ENCODE measurements around the gene MEG3.

The MEG3 gene

GRCh38 chr14:100834794-100835547, 9.1 kb downstream of the MEG3 start:
- no peak for DNase-seq

GRCh38 chr14:100835548-100836310, 9.8 kb downstream of the MEG3 start:
- DNase-seq = no peak

DNA sequence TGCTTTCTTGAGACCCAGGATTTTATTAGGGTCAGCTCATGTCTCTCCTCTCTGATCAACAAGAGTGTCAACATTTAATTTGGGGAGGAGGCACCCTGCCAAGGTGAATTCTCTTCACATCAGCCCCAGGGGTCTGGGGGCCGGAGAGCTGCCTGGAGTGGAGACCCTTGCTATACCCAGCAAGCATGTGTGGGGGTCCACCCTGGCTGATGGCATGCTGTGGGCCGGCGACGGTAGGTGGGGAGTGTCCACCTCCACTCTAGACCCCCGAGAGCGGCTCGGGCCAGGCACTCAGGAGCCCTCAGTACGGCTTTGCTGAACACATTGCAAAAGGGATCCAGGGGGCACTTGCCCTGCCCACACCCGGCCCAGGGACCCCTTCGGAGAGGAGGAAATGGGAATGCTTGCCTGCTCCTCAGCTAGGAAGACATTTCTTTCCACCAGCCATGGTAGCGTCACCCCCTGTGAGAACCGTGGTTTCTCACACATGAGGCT, 10.4 kb downstream of the MEG3 start:
- no peak for DNase-seq

DNA sequence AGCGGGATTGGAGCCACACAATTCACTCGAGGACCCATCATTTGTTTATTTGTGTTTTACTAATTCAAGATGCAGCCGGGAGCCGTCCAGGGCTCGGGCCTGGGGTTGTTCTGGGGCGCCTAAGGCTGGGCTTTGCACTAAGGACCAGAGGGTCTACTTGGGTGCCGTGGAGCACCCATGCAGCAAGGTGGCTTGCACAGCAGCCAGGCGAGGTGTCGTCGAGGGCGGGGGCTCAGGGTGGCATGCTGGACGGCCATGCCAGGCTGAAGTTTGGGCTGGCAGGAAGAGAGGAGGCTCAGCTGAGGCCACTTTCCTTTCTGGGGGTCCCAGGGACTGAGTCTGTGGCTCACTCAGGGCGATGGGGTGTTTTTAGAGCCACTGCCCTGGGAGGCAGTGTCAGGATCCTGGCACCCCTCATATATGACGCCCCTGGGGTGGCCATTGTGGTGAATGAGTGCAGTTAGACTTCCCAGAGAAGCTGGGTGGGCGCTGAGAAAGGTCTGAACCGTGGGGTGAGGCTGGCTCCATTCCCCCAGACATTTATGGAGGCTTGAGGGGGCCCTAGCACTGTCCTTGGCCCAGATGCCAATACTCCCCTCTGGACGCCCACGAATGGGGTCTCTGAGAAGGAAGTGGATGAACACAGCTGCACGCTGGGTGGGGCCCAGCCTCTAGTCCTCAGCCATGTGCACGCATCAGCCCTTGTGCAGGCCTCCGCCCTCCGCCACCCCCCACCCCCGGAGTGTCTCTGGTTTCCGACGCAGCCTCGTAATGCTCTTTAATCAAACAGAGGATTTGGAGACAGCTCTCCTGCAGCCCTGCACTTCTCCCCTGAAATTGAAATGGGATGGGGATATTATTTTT, 11.3 kb downstream of the MEG3 start:
- no peak for DNase-seq

GRCh38 chr14:100837805-100838350, 12.0 kb downstream of the MEG3 start:
- DNase-seq = no peak

DNA sequence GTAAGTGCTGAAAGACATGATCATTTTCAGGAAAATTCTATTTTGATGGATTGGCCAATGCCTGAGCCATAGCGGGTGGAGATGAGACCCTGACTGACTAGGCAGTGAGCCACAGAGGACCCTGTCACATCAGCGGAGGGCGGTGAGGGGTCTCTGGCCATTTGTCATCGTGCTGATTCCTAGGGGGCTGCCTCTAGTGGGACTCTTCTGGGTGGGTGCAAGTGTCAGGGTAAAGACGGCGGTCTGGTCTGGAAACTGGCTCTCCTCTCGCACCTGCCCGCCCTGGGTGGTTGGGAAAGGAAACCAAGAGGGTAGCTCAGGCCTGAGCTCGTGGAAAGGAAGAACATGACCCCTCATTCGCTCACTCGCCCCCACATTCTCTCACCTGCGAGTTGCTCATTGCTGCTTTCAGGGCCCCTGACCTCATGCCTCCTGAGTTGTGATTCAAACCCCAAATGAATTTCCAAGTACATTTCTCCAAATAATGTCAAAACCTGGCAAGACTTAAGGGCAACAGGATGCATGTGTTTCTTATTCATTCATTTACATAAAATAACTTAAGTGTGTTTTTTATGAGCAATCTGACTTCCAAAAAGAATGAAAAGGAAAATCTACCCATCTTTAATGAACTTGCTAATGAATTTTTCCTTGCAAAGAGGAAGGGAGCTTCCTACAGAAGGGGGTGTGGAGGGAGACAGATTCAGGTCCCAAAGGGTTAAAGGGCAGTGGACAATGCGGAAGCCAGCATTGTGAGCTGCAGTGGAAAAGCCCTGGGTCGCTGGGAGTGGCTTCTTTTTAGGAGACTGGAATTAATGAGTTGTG, 12.8 kb downstream of the MEG3 start:
- no peak for DNase-seq

DNA sequence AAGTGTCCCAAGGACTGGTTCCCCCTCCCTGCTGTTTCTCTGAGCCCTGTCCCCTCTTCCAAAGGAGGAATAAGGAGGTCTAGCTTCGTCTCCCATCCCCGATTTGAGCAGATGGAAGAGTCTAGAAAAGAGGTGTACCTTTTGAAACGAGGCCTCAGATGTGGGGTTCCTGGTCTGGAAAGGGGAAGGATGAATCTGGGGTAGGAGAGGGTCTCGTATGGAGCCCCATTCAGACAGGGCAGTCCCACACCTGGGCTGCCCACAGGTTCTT, 13.3 kb downstream of the MEG3 start:
- no peak for DNase-seq

- no peak for DNase-seq
Measured at GRCh38 chr14:100839681-100840111, 13.8 kb downstream of the MEG3 start.

DNA sequence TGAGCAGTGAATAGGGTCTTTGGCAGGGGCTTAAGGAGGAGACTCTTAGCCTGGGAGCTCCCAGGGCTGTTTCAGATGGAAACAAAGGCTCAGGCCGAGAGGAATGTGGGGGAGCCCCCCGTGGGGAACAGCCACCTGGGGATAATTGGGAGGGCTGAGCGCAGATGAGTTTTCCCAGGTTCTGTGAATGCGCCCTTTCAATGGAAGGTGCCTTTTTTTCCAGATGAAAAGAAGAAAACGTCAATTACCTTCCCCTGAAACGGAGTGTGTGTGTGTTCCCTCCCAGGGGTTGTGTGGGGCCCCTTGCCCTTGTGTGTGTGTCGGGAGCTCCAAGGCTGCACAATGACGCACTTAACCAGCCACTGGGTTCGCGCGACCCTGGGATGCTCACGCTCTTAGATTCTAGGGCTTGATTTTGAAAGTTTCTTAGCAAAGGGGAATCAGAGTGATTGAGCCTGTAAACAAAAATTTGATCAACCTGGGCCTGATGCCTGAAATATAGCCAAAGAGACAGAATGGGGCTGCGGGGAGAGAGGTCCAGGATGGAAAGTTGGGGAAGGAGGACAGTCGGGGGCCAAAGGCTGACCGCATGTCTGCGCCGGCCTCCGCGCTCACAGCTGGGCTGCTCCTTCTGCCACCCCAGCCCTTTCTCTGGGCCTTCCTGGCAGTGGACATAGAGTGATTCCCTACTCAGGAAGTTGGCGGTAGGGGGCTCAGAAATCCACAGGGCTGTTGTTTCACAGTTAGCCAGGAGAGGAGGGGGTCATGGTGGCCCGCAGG, 14.6 kb downstream of the MEG3 start:
- DNase-seq = no peak

- no peak for DNase-seq
Measured at GRCh38 chr14:100841066-100841760, 15.3 kb downstream of the MEG3 start.

GRCh38 chr14:100841761-100842403, 16.0 kb downstream of the MEG3 start:
- DNase-seq = no peak

GRCh38 chr14:100842799-100843198, 16.9 kb downstream of the MEG3 start:
- no peak for DNase-seq

GRCh38 chr14:100844082-100844408, 18.1 kb downstream of the MEG3 start:
- DNase-seq = no peak

- DNase-seq = no peak
Measured at GRCh38 chr14:100844421-100844820, 18.5 kb downstream of the MEG3 start.

- DNase-seq = no peak
Measured at GRCh38 chr14:100844846-100845245, 18.9 kb downstream of the MEG3 start.

GRCh38 chr14:100845341-100845740, 19.4 kb downstream of the MEG3 start:
- no peak for DNase-seq

DNA sequence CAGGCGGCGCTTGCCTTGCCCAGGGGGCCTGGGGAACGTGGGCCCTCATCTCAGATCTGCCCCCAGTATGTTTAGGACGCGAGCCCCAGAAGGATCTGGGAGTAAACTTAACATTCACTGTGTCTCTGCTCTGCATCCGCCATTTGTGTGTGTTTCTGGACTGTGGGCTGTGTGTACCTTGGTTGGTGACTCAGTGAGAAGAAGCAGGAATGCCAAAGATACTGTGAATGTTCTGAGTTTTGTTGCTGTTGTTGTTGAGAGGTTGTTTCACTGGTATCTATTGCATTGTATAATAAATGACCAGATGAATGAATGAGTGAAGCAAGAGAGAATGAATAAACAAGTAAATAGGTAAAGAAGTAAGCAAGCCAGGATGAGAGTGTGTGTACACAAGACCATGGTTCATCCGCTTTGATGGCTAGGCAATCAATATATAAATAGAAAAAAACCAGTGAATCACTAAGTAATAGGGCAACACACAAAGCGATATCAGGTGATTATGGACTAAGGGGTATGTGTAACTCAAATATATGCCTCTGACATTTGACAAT, 20.5 kb downstream of the MEG3 start:
- DNase-seq = no peak

- DNase-seq = no peak
Measured at GRCh38 chr14:100849115-100849781, 23.3 kb downstream of the MEG3 start.

GRCh38 chr14:100850841-100851585, 25.1 kb downstream of the MEG3 start:
- DNase-seq = no peak
